GM12864 (cell line): Measurements from ENCODE around the gene CORO2B.

ENCODE experiments used
- DNase-seq: peaks from one replicate; pipeline ENCODE4 v3.0.0-alpha.2; 2011; ENCODE audit warnings: low read depth
- H3K4me3 ChIP-seq: 2 replicates; pipeline ENCODE4 v1.5.1; 2011; ENCODE audit warnings: mild to moderate bottlenecking, low read depth, low read length, control low read depth
- CTCF ChIP-seq: IDR thresholded peaks from 2 replicates; pipeline ENCODE4 v1.5.1; 2011; ENCODE audit warnings: low read depth, mild to moderate bottlenecking, moderate library complexity, low read length, control low read depth, inconsistent platforms; ENCODE audit errors: missing control alignments

CORO2B gene

GRCh38 chr15:68704496-68705021 is 125.8 kb downstream of the CORO2B start:
- no peak for DNase-seq
- no peak overlapping the region for H3K4me3 ChIP-seq
- no peak for TF ChIP-seq CTCF

- no peak for DNase-seq
- TF ChIP-seq CTCF: no peak
- H3K4me3 ChIP-seq: no peak overlapping the region
Observed at GRCh38 chr15:68706256-68706655, 127.5 kb downstream of the CORO2B start.

- no peak overlapping the region for H3K4me3 ChIP-seq
- no peak for TF ChIP-seq CTCF
- DNase-seq: no peak
Observed at GRCh38 chr15:68706931-68707330, 128.1 kb downstream of the CORO2B start.

GRCh38 chr15:68707386-68707785 is 128.6 kb downstream of the CORO2B start:
- TF ChIP-seq CTCF: no peak
- DNase-seq: no peak
- no peak overlapping the region for H3K4me3 ChIP-seq

- no peak for TF ChIP-seq CTCF
- no peak for DNase-seq
- no peak overlapping the region for H3K4me3 ChIP-seq
Observed at GRCh38 chr15:68709876-68710275, 131.1 kb downstream of the CORO2B start.

- DNase-seq: no peak
- no peak overlapping the region for H3K4me3 ChIP-seq
- TF ChIP-seq CTCF: no peak
Observed at GRCh38 chr15:68710536-68710935, 131.7 kb downstream of the CORO2B start.

- no peak for DNase-seq
- no peak for TF ChIP-seq CTCF
- H3K4me3 ChIP-seq: no peak overlapping the region
Observed at GRCh38 chr15:68711406-68711805, 132.6 kb downstream of the CORO2B start.
